ENCODE measurements around the gene MRPL11.
"Not testable (repeated sequence)": the region's sequence is repeated elsewhere in the genome, so short reads cannot be mapped to it uniquely, and the experiment has no call there.

MRPL11 gene

GRCh38 chr11:66431287-66431686, 7.4 kb downstream of the MRPL11 start:
- DNase-seq (ENCODE audit: low read depth in 2 of 2), result not testable (repeated sequence)

GRCh38 chr11:66429983-66430602, 8.6 kb downstream of the MRPL11 start:
- peak; percentile 18 to 43 for DNase-seq (ENCODE audit: low read depth in 2 of 2)

- DNase-seq (ENCODE audit: low read depth in 2 of 2), result no peak
Observed at GRCh38 chr11:66428933-66429332, 9.7 kb downstream of the MRPL11 start.

- no peak for DNase-seq (ENCODE audit: low read depth in 2 of 2)
Observed at GRCh38 chr11:66426314-66426713, 12.3 kb downstream of the MRPL11 start.

GRCh38 chr11:66421492-66422205, 17.0 kb downstream of the MRPL11 start:
- peak; percentile 65 to 71 for DNase-seq (ENCODE audit: low read depth in 2 of 2)

- DNase-seq (ENCODE audit: low read depth in 2 of 2), result no peak
Observed at GRCh38 chr11:66420671-66421476, 17.8 kb downstream of the MRPL11 start, which contains the start of gene NPAS4. Gene NPAS4 (plus strand): TSS chr11:66421035. CDS start chr11:66421180, 145 bp downstream.

GRCh38 chr11:66419825-66420224, 18.8 kb downstream of the MRPL11 start:
- DNase-seq (ENCODE audit: low read depth in 2 of 2), result no peak

GRCh38 chr11:66418986-66419308, 19.7 kb downstream of the MRPL11 start:
- no peak for DNase-seq (ENCODE audit: low read depth in 2 of 2)

- peak; percentile 31 to 55 for DNase-seq (ENCODE audit: low read depth in 2 of 2)
Observed at GRCh38 chr11:66418168-66418985, 20.3 kb downstream of the MRPL11 start.

GRCh38 chr11:66417000-66417399, 21.6 kb downstream of the MRPL11 start:
- no peak for DNase-seq (ENCODE audit: low read depth in 2 of 2)

GRCh38 chr11:66415423-66415822, 23.2 kb downstream of the MRPL11 start:
- DNase-seq (ENCODE audit: low read depth in 2 of 2), result no peak

GRCh38 chr11:66414120-66414934, 24.3 kb downstream of the MRPL11 start:
- no peak for DNase-seq (ENCODE audit: low read depth in 2 of 2)

- DNase-seq (ENCODE audit: low read depth in 2 of 2), result no peak
Observed at GRCh38 chr11:66413167-66413566, 25.5 kb downstream of the MRPL11 start.

GRCh38 chr11:66412110-66412509, 26.5 kb downstream of the MRPL11 start:
- DNase-seq (ENCODE audit: low read depth in 2 of 2), result no peak

GRCh38 chr11:66411323-66411722, 27.3 kb downstream of the MRPL11 start:
- DNase-seq (ENCODE audit: low read depth in 2 of 2), result no peak

GRCh38 chr11:66410191-66410590, 28.5 kb downstream of the MRPL11 start:
- DNase-seq (ENCODE audit: low read depth in 2 of 2), result no peak

GRCh38 chr11:66409226-66409625, 29.4 kb downstream of the MRPL11 start:
- no peak for DNase-seq (ENCODE audit: low read depth in 2 of 2)

GRCh38 chr11:66408488-66409214, 30.0 kb downstream of the MRPL11 start:
- peak; percentile 69 to 74 for DNase-seq (ENCODE audit: low read depth in 2 of 2)

- DNase-seq (ENCODE audit: low read depth in 2 of 2), result no peak
Observed at GRCh38 chr11:66407651-66408050, 31.0 kb downstream of the MRPL11 start.

- DNase-seq (ENCODE audit: low read depth in 2 of 2), result no peak
Observed at GRCh38 chr11:66393954-66394353, 44.7 kb downstream of the MRPL11 start.
